GM04503 (cell line): ENCODE results near the gene OTOP1.
"Not testable (repeated sequence)": the region's sequence is repeated elsewhere in the genome, so short reads cannot be mapped to it uniquely, and the experiment has no call there.

Experiments used
- DNase-seq: peaks from one replicate; pipeline ENCODE4 v3.0.0-alpha.2; 2012; ENCODE audit warnings: low read depth

Gene OTOP1

DNA sequence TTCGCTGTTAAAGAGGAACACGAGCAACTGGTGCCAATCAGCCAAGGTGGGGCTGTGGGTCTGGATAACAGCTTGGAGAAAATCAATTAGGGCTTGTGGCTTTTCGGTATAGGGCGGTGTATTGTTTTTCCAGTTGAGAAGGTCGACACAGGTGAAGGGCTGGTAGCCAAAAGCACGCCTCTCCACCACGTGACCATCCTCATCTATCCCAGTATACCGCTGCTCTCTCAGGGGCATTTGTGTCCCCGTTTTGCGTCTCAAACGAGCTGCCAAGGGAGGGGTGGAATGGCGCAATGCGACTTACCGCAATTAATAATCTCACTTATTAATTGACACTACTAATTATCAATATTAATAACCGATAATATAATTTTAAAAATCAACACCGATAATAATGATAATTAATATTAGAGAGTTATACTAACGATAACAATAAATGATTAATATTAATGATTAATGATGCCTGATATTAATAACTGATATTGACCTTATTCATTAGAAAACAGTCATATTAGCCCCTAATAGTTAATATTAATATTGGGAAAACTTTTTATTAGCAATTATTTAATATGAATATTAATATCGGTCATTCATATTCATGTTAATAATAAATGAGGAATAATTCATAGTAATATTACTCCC, 62.1 kb downstream of the OTOP1 start:
- DNase-seq = not testable (repeated sequence)

DNA sequence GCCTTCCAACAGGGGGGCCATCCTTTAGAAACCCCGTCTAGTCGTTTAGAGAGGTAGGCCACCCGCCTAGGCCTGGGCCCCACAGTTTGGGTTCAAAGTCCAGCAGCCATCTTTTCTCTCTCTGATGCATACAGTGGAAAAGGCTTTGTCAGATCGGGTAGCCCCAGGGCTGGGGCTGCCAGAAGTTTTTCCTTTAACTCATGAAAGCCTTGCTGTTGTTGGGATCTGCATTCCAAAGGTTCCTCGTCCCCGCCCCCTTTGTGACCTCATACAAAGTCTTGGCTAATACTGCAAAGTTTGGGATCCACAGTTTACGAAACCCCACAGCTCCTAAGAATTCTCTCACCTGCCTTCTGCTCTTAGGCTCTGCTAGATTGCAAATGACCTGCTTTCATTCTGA, 64.5 kb downstream of the OTOP1 start:
- DNase-seq = not testable (repeated sequence)

DNA sequence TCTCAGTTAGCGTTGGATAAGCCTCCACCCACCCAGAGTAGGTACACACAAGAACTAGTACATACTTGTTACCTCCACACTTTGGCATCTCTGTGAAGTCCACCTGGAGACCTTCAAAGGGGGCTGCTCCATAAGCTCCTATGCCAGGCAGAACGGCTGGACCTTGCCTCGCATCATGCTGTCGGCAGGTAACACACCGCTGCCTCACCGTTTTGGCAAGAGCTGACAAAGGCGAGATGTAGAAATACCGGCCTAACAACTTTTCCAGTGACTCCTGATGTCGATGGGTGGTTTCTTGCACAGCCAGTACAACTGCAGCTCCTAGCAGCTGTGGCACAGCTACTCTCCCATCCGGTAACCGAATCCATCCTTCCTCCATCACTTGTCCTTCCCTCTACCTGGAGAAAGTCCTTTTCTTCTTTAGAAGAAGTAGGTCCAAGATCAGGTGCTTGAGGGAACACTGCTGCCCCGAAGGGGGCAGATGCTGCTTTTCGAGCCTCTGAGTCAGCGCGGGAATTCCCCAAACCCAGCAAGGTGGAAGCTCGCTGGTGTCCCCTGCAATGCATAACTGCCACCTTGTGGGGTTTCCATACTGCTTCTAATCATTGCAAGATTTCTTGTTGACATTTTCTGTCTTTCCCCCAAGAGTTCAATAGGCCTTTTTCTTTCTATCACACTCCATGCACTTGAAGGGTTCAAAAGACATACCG, 65.6 kb downstream of the OTOP1 start:
- DNase-seq = not testable (repeated sequence)

DNA sequence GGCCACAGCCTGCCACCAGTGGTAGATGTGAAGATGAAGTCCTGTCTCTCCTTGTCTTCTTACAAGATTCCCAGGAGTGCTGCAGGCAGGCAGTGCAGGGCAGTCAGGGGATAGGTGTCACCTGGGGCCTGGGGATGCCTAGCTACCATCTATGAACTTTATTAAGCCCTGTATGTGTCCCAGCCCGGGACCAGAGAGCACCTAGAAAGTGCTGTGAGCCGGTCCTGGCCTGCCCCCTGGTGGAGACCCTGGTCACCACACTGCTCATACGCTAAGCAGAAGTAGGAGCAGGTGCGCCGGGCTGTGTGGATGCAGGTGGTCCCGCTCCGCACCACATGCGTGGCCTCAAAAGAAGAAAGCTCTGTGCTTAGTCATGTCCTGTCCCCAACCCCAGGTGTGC, 81.1 kb downstream of the OTOP1 start:
- not testable (repeated sequence) for DNase-seq

DNA sequence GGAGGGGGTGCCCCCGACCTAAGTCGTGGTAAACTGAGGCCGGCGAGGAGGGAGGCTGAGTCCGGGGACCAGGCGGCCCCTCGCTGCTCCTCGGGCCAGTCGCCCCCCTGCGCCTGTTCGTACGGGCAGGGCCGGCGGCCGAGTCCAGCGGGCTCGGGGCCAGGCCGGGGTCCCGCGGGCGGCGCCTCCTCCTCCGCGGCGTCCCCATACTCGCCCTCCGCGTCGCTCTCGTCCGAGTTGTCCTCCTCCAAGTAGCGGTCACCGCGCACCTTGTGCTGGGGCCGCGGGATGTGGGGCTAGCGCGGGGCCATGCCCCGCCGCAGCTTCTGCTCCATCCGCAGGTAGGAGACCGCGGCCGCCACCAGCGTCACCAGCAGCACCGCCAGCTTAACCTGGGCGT, 83.4 kb downstream of the OTOP1 start:
- DNase-seq = not testable (repeated sequence)

DNA sequence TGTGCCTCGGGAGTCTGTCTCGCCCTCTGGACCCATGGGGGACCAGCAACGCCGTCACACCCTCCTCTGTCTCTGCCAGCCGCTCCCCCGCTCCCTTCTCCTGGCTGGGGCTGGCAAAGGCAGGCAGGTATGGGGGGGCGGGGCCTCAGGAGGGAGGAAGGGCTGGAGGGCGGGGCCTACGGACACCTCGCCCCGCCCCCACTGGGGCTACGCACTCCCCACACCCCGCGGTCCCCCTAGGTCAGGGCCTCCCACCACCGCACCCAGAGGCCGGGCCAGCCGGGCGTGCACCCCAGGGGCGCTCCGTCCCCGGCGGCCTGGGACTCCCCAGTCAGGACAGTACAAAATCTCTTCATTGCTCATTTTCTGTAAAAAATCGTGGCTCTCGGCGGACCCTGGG, 84.0 kb downstream of the OTOP1 start:
- not testable (repeated sequence) for DNase-seq

DNA sequence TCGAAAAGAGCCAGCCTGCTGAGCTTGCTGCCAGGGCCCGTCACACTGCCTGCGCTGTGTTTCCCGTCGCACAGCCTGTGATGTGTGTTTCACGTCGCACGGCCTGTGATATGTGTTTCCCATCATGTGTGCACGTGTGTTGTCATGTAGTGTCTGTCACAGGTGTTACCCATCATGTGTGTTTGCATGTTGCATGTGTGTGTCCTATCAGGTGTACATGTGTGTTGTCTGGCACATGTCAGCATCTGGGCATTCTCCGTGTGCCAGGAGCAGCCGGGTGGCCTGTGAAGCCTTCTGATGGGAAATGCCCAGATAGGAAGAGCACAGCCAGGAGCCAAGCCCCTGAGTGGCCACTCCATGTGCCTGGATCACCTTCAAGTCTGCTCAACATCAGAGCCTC, 85.5 kb downstream of the OTOP1 start:
- not testable (repeated sequence) for DNase-seq
